Epidermal melanocyte (primary cell): ENCODE data around the gene PDE8B.

Experiments used
- DNase-seq: peaks from one replicate; pipeline ENCODE4 v3.0.0; 2011; ENCODE audit warnings: low spot score; ENCODE audit not compliant: insufficient read length

PDE8B gene

DNA sequence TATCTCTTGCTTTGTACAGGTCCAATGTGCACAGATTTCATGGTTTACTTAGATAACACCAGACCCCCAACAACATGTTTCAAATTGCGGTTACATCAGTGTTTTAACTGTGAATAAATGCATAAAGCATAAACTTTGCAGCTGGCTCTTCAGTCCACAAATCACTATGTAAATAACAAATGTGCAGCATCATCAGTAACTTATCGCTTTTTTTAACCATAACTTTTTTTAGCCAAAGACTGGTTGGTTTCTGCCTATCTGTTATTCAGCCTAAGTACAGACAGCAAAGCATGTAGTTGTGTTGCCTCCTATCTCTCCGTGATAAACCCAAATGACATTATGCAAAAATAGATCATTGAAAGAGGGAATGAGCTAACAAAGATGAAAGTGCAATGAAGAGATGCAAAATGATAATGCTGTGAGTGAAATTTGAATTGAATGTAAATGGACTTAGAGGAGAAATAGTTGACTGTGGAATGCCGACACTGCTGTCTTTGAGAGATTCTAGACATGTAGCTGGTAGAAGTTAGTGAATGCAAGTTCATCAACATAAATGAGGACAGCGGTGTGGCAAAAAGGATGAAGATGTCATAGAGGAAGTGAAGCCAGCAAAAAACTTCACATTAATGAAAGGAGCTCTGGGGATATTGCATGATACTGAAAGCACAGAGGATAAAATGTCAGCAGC is 108.8 kb downstream of the PDE8B start:
- no peak for DNase-seq

GRCh38 chr5:77321793-77322394 is 111.4 kb downstream of the PDE8B start:
- DNase-seq, result no peak

DNA sequence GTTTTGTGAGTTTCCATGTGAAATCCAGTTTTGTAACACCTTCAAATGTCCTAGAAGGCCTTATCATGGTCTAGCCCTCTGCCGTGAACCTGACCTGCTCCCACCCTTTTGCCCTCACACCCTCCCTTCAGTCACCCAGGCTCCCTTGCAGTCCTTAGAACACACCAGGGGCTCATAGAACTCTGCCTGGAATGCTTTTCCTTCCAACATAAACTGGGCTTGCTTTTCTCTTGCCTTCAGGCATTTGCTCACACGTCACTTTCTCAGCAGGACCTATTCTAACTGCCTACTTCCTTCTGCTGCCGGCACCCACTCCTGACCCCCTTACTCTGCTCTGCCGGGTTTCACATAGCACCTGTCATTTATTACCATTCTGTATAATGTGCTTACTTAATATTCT is 111.9 kb downstream of the PDE8B start:
- no peak for DNase-seq

DNA sequence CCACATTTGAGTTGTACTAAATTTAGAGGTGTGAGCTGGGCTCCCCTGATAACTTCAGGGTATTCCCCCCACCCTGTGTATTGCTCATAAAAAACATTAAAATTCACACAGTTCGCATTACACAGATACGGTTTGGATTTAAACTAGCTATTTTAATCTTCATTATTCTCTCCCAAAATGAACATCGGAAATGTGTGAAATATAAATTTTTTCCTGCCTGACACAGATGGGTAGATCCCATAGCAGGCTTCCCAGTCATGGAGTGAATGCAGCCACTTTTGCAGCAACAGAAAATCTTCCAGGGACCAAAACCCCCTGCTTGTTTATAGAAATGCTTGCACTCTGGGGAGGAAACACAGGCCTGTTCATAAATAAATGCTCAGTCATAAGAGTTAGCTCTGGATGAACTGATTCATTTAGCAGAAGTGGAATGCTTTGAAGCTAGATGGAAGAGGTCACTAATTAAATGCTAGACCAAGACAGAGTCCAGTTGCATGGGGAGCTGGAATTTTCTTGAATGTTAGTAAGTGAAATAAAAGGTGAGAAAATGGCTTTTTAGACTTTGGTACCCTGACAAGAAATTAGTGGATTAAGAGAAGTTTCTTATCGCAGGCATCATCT is 115.6 kb downstream of the PDE8B start:
- DNase-seq, result no peak

- no peak for DNase-seq
Observed at GRCh38 chr5:77326986-77327734, 116.7 kb downstream of the PDE8B start.

GRCh38 chr5:77328930-77329647 is 118.6 kb downstream of the PDE8B start:
- no peak for DNase-seq

DNA sequence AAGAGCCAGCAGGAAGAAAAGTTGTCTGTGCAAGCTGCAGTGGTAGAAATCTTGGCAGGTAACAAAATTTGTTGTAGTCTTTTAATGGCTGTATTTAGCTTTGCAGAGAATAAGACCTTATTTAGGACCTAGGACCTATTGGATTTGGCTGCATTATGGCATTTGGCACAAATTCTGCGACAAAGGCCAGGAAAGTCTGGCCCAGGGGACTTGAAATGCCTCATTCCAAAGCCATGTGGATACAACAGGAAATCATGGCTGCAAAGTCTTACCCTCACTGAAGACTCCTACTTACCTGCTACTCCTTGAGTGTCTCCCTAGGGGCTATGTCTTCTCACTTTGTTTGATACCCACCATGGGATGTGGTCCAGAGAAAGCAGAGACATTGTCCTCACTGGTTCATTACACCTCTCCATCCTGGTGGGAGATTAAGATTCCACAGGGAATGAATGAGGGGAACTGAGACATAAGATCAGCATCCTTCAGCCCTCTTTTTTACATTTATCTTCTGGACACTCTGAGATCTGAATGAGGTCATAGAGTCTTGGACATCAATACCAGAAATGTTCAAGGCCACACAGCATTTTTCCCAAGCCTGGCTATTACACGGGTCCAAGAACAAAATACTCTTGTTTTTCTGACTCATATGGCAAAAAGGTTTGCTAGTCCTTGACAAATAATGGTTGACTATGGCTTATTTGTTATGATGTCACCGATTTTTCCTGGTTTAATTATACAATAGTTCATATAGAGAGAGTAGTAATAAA is 119.4 kb downstream of the PDE8B start:
- no peak for DNase-seq

DNA sequence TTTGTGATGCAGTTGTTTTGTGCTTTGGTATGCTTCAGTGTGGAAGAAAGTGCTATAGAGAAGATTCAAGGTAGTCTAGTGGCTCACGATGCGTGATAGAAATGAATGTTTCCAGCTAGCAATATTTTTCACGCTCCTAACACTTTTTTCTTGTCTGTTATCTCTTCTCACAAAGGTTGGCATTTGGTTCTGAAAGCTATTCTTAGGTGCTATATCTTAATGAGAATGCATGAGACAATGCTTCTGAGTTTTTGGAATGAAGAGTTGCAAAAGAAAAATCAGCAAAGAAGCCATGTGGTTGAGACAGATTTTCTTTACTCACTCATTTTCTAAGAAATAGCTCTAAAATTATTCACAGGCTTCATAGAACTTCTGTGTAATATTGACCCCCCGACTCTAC is 122.6 kb downstream of the PDE8B start:
- no peak for DNase-seq

DNA sequence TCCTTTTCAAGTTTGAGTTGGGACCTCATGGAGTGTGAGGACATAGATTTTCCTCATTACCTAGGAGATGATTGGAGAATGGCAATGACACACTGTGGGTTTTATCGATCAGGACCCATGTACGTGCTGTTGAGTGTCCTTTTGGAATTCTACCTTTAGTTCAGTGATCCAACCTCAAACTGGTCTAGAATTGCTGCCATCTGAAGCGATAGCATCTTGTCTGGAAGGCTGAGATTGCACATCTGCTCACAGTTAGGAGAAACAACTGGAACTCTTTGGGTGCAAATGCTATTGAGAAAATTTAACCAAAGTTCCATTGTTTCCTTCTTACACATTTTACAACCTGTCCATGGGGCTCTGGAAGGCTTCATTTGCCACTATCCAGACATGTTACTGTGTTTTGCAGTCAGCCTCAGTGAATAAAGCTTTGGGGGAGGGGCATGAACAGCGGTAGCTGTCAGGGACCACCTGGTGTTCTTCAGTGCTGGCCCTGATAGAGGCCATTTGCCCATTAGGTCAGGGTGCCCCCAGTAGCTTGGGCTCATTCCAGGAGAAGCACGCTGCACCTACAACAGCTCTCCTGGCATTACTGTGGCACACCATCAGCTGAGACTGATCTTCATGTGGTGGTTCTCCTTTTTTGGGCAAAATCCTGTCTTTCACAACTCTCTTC is 123.1 kb downstream of the PDE8B start:
- DNase-seq, result no peak

GRCh38 chr5:77337246-77337645 is 126.8 kb downstream of the PDE8B start:
- DNase-seq, result no peak

DNA sequence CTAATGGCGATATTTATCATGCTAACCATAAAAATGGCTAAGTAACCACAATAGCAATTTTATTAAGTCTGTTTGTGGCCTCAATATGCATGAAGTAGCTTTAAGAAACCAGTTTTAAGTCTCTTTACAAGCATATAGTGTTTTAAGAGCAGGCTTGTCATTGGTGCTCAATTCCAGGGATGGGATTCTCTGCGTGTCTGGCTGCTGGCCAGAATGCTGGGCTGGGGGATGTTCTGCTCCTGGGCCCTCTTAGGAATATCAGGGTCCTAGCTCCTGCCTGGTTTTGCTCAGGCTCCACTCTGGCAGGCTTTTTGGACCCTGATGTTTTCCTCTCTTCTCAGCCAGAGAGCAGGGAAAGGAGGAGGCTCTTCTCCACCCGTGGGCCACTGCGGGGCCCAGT is 127.2 kb downstream of the PDE8B start:
- DNase-seq, result no peak

DNA sequence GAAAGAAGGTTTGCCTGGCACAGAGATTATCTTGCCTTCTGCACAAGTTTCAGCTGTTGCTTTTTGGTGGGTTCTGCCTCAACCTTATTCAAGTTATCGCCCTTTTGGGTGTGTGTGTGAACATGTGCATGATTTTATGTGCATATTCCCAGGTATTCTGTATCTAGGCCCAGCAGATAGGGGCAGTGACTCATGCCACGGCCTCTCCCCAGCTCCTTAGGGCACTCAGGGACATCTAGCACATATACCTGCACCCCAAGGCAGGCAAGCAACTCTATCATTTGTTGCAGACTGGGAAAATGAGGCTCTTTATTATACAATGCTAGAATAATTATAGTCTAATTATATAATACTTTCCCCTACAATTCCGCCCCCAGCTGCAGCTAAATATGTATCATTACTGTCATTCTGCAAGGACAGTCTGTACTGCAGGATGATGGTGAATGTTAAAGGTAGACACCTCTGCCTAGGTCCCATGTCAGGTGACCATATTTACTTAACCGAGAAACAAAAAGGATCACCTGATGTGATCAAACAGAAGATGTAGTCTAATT is 128.9 kb downstream of the PDE8B start:
- no peak for DNase-seq

DNA sequence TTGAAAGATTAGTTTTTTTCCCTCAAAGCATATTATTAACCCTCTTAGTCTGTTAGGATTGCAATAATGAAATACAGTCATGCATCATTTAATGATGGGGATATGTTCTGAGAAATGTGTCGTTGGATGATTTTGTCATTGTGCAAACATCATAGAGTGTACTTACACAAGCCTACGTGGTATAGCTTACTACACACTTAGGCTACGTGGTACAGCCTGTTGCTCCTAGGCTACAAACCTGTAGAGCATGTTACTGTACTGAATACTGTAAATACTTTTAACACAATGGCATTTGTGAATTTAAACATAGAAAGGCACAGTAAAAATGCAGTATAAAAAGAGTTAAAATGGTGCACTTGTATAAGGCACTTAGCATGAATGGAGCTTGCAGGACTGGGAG is 132.7 kb downstream of the PDE8B start:
- DNase-seq, result no peak

DNA sequence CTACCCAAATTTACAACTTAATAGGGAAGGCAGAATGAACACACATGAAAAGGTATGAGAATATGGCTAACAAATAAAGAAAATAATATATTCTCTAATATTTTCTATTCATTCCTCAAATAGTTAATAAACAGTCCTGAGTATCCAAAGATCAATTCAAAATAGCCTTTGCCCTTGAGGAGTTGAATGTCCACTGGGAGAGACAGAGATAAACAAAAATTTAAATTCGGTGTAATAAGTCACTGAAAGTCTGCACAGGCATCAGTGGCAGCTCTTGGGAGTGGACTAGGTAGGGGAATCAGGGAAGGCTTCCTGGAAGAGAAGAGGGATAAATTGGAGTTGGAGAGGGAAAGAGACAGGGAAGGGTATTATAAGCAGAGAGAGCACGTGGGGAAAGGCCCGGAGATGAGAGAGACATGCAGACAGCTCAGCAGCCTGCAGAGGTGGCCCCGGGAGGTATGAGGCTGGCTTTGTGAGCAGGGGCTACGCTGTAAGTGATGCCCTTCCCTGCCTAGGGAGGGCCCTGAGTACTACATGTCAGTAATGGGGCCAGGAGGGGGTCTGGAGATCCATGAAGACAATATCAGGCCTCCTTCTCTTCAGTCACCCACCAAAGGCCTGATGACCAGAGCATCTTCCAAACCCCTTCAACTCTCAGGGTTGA is 137.1 kb downstream of the PDE8B start:
- DNase-seq, result no peak

DNA sequence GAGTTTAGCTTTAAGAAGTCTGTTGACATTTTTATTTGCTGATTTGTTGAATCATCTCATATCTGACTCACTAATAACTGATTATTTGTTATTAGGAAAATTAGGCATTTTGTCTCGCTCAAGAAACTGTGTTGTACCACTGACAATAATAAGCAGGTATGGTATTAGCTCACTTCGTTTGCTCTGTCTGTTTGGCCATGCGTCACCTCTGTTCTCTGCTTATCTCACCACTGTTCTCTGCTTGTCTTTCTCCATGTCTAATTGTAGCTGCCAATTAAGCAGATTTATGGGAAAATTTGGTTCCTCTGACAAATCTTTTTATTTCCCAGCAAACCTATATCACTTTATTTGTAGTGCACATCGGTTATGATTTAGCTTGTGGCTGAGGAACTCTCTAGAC is 142.8 kb downstream of the PDE8B start:
- DNase-seq, result no peak

DNA sequence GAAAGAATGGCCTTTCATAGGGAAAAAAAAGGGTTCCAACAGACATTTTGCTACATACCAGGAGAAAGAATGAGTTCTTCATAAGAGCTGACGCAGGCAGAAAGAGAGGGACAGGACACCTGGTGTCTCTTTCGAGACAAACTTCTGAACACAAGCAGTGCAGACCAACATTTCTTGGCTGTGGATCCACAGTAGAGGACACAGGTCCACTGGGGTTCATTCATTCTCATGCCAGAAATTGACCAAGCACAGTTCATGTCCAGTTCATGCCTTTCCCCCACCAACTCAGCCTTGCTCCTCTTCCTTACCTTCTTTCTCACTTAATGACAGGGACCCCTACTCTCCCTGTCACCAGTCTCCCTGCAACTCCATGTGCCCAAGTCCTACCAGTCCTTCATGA is 144.0 kb downstream of the PDE8B start:
- no peak for DNase-seq

GRCh38 chr5:77355080-77355479 is 144.6 kb downstream of the PDE8B start:
- DNase-seq, result no peak

DNA sequence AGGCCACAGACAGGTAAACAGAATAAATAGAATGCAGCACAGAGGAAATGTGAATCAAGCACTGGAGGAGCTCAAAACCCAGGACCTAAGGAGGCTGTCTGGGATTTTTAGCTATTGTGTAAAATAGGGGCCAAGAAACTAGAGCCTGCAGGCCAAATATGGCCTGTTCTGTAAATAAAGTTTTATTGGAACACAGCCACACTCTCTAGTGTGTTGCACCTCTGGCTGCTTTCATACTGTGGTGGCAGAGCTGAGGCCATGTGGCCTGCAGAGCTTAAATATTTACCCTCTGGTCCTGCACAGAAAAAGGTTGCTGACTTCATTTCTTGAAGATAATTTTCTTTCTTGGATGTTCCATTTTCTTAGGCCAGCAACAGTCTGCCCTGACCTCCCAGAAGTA is 145.3 kb downstream of the PDE8B start:
- DNase-seq, result no peak

DNA sequence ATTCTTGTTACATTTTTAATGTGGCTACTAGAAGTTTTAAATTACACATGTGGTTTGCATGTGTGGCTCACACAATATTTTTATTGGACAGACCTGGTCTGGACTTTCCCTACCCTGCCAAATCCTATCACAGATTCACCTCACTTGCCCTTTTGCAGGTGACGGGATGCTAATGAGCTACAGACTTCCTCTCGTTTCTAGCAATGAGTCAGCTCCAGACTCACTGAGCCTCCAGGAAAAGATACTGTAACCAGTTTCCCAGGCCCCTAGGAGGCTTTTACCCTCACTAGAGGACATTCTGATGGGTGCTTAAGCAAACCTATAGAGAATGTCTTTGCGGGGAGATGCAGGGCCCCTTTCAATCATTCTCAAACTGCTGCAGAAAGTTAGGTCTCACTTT is 146.3 kb downstream of the PDE8B start:
- no peak for DNase-seq
